Suppressor macrophage (primary cell): ENCODE measurements around the gene ATL3.
"Not testable (repeated sequence)": the region's sequence is repeated elsewhere in the genome, so short reads cannot be mapped to it uniquely, and the experiment has no call there.

Experiments
- DNase-seq, 4 experiments: peaks; one replicate each; pipeline ENCODE4 v3.0.0-alpha.2; 2020 to 2022

The ATL3 gene

GRCh38 chr11:63681321-63682065 is 10.3 kb upstream of the ATL3 start, which contains the start of gene RTN3:
RTN3 (plus strand) TSS chr11:63681500; CDS start chr11:63681637, 137 bp downstream.
- peak; percentile 99 to 100 (median 100) for DNase-seq

GRCh38 chr11:63680834-63681320 is 9.7 kb upstream of the ATL3 start:
- DNase-seq: no peak

- DNase-seq: no peak
Observed at GRCh38 chr11:63673579-63673978, 2.4 kb upstream of the ATL3 start.

- no peak for DNase-seq
Observed at GRCh38 chr11:63672936-63673539, 1.9 kb upstream of the ATL3 start.

GRCh38 chr11:63672156-63672463 is 934 bp upstream of the ATL3 start:
- no peak for DNase-seq

- DNase-seq: peak; percentile 71 to 88 (median 80)
Observed at GRCh38 chr11:63670433-63671321, 499 bp downstream of the ATL3 start.

- no peak for DNase-seq
Observed at GRCh38 chr11:63670096-63670432, 1.1 kb downstream of the ATL3 start.

GRCh38 chr11:63667995-63668795 is 3.0 kb downstream of the ATL3 start:
- no peak for DNase-seq

- no peak for DNase-seq
Observed at GRCh38 chr11:63666874-63667273, 4.3 kb downstream of the ATL3 start.

- DNase-seq: no peak
Observed at GRCh38 chr11:63663809-63664208, 7.4 kb downstream of the ATL3 start.

GRCh38 chr11:63660972-63661371 is 10.2 kb downstream of the ATL3 start:
- no peak for DNase-seq

GRCh38 chr11:63652671-63653070 is 18.5 kb downstream of the ATL3 start:
- DNase-seq: no peak

GRCh38 chr11:63643205-63643604 is 28.0 kb downstream of the ATL3 start:
- no peak for DNase-seq

- no peak for DNase-seq
Observed at GRCh38 chr11:63641727-63642126, 29.4 kb downstream of the ATL3 start.

- peak in 2 of 4 experiments; percentile 30 to 51 for DNase-seq
Observed at GRCh38 chr11:63639199-63639832, 31.9 kb downstream of the ATL3 start.

GRCh38 chr11:63638436-63638835 is 32.7 kb downstream of the ATL3 start:
- DNase-seq: not testable (repeated sequence)

GRCh38 chr11:63635762-63636465 is 35.3 kb downstream of the ATL3 start:
- peak; percentile 72 to 84 (median 80) for DNase-seq

- no peak for DNase-seq
Observed at GRCh38 chr11:63629426-63629825, 41.8 kb downstream of the ATL3 start.

GRCh38 chr11:63623513-63624140 is 47.5 kb downstream of the ATL3 start:
- no peak for DNase-seq

- no peak for DNase-seq
Observed at GRCh38 chr11:63622323-63622722, 48.9 kb downstream of the ATL3 start.

- DNase-seq: peak; percentile 74 to 92 (median 85)
Observed at GRCh38 chr11:63621071-63621470, 50.1 kb downstream of the ATL3 start.
